ENCODE measurements around the gene AGBL1. TPM values are rescaled to one million over a fixed set of nuclear protein-coding genes. Genes with fewer than 3 reads are reported as not detected.

Gene AGBL1
- total and polyA plus RNA-seq, 2 donors (not counting 3 experiments of a cell fraction or from before 2014, with no cell fraction given) = not detected

GRCh38 chr15:86870846-86871245 is 791.2 kb downstream of the AGBL1 start:
- FAIRE-seq (no peak), DNase-seq (ENCODE audit: low read depth, low spot score) (no peak)
- Histone ChIP-seq H3K9me1 (replicated peaks; ENCODE audit: control insufficient read depth, extremely low read depth, insufficient read depth, low read length) (no peaks in the 10 kb centered on the region), H2AFZ (ENCODE audit: low read depth, low read length) (no peak overlapping the region), H3K4me2 (ENCODE audit: insufficient read depth, low read length) (no peak overlapping the region), H3K27me3 (ENCODE audit: control insufficient read depth in 2 of 2, insufficient read depth in 2 of 2, low read length in 2 of 2) (no peaks in the 10 kb centered on the region), H3K27ac (ENCODE audit: insufficient read depth, low read depth, low read length) (no peak overlapping the region), H3K9ac (replicated peaks; ENCODE audit: extremely low read depth, insufficient read depth, low read length) (no peak overlapping the region), H4K20me1 (replicated peaks; ENCODE audit: control insufficient read depth, extremely low read depth, insufficient read depth, low read length) (no peaks in the 10 kb centered on the region), H3K79me2 (ENCODE audit: control insufficient read depth, insufficient read depth, low read length) (no peaks in the 10 kb centered on the region), H3K9me3 (replicated peaks; ENCODE audit: control insufficient read depth, insufficient read depth, low read length) (peaks cover 3% of the 10 kb centered on the region), H3K4me3 (replicated peaks in 1 of 3; ENCODE audit: insufficient read depth in 1 of 3, low read depth in 1 of 3, low read length in 3 of 3) (no peak overlapping the region), H3K36me3 (ENCODE audit: control insufficient read depth in 2 of 2, extremely low read depth in 1 of 2, insufficient read depth in 2 of 2, low read length in 2 of 2) (no peaks in the 10 kb centered on the region), H3K4me1 (ENCODE audit: control insufficient read depth, extremely low read depth, insufficient read depth, low read length) (no peaks in the 10 kb centered on the region)
- intact Hi-C loops (cut with micrococcal nuclease) (no loop called here), dilution Hi-C loops (cut with MboI; ENCODE audit: extremely low pct_ligation_motif_present, low sequenced_read_pairs) (no loop called here)
- CTCF ChIA-PET = no interaction called here
- TF ChIP-seq MYC (IDR thresholded peaks at IDR 0.05; ENCODE audit: low read depth, low read length) (no peak), FOS (IDR thresholded peaks at IDR 0.05; ENCODE audit: borderline replicate concordance, insufficient read depth, low read length) (no peak), GATA2 (IDR thresholded peaks at IDR 0.05; ENCODE audit: insufficient read depth, insufficient read length, low read depth, low read length) (no peak), POLR2A (IDR thresholded peaks at IDR 0.05; ENCODE audit: low read depth, low read length) (no peak)
- BruUV-seq (replicated peaks) = no TSS peak
- POLR2A ChIA-PET = no interaction called here

GRCh38 chr15:86871964-86872363 is 792.3 kb downstream of the AGBL1 start:
- no peaks in the 10 kb centered on the region for H4K20me1 ChIP-seq (replicated peaks; ENCODE audit: control insufficient read depth, extremely low read depth, insufficient read depth, low read length)
- H3K4me3 ChIP-seq (replicated peaks in 1 of 3; ENCODE audit: insufficient read depth in 1 of 3, low read depth in 1 of 3, low read length in 3 of 3) = no peak overlapping the region
- TF ChIP-seq EZH2 (IDR thresholded peaks at IDR 0.05; ENCODE audit: borderline replicate concordance, low read depth, low read length, severe bottlenecking) (no peak), CTCF (IDR thresholded peaks at IDR 0.05; ENCODE audit: extremely low read depth in 1 of 2, insufficient read depth in 1 of 2, low read depth in 1 of 2, low read length in 2 of 2) (no peak), FOS (IDR thresholded peaks at IDR 0.05; ENCODE audit: borderline replicate concordance, insufficient read depth, low read length) (no peak), MYC (IDR thresholded peaks at IDR 0.05; ENCODE audit: low read depth, low read length) (no peak), POLR2AphosphoS5 (IDR thresholded peaks at IDR 0.05; ENCODE audit: insufficient read depth, low read depth, low read length) (no peak), JUN (IDR thresholded peaks at IDR 0.05; ENCODE audit: borderline replicate concordance, insufficient read depth, insufficient read length, low read depth) (no peak), GATA2 (IDR thresholded peaks at IDR 0.05; ENCODE audit: insufficient read depth, insufficient read length, low read depth, low read length) (no peak), POLR2A (IDR thresholded peaks at IDR 0.05; ENCODE audit: low read depth, low read length) (no peak)
- TF ChIP-seq, protein P1, sequence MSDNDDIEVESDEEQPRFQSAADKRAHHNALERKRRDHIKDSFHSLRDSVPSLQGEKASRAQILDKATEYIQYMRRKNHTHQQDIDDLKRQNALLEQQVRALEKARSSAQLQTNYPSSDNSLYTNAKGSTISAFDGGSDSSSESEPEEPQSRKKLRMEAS (IDR thresholded peaks at IDR 0.05; ENCODE audit: insufficient read depth, insufficient read length) = no peak
- dilution Hi-C loops (cut with MboI; ENCODE audit: extremely low pct_ligation_motif_present, low sequenced_read_pairs) = no loop called here
- H3K36me3 ChIP-seq (ENCODE audit: control insufficient read depth in 2 of 2, extremely low read depth in 1 of 2, insufficient read depth in 2 of 2, low read length in 2 of 2) = no peaks in the 10 kb centered on the region
- H3K9ac ChIP-seq (replicated peaks; ENCODE audit: extremely low read depth, insufficient read depth, low read length) = no peak overlapping the region
- H3K9me1 ChIP-seq (replicated peaks; ENCODE audit: control insufficient read depth, extremely low read depth, insufficient read depth, low read length) = no peaks in the 10 kb centered on the region
- ChIA-PET POLR2A (no interaction called here), CTCF (no interaction called here)
- intact Hi-C loops (cut with micrococcal nuclease) = no loop called here
- no peak overlapping the region for H2AFZ ChIP-seq (ENCODE audit: low read depth, low read length)
- H3K79me2 ChIP-seq (ENCODE audit: control insufficient read depth, insufficient read depth, low read length) = no peaks in the 10 kb centered on the region
- BruUV-seq (replicated peaks) = no TSS peak
- DNase-seq (ENCODE audit: low read depth, low spot score) (no peak), FAIRE-seq (no peak)
- no peaks in the 10 kb centered on the region for H3K27me3 ChIP-seq (ENCODE audit: control insufficient read depth in 2 of 2, insufficient read depth in 2 of 2, low read length in 2 of 2)
- peaks cover 3% of the 10 kb centered on the region for H3K9me3 ChIP-seq (replicated peaks; ENCODE audit: control insufficient read depth, insufficient read depth, low read length)
- H3K27ac ChIP-seq (ENCODE audit: insufficient read depth, low read depth, low read length) = no peak overlapping the region
- H3K4me1 ChIP-seq (ENCODE audit: control insufficient read depth, extremely low read depth, insufficient read depth, low read length) = no peaks in the 10 kb centered on the region
- H3K4me2 ChIP-seq (ENCODE audit: insufficient read depth, low read length) = no peak overlapping the region

Measured in endothelial cell of umbilical vein (primary cell).